Stimulated activated CD4-positive, alpha-beta T cell treated with anti-CD3 and anti-CD28 coated beads, Interleukin-12 subunit alpha, Interleukin-12 subunit beta, amount 100 ng/mL, for 24 hours (primary cell): Measurements from ENCODE around the gene ADSS2.
"Not testable (repeated sequence)": the region's sequence is repeated elsewhere in the genome, so short reads cannot be mapped to it uniquely, and the experiment has no call there.

ENCODE experiments used
- DNase-seq, 2 experiments: peaks; one replicate each; pipeline ENCODE4 v3.0.0-alpha.2; 2020; ENCODE audit warnings: low read depth in 2 of 2

Gene ADSS2

DNA sequence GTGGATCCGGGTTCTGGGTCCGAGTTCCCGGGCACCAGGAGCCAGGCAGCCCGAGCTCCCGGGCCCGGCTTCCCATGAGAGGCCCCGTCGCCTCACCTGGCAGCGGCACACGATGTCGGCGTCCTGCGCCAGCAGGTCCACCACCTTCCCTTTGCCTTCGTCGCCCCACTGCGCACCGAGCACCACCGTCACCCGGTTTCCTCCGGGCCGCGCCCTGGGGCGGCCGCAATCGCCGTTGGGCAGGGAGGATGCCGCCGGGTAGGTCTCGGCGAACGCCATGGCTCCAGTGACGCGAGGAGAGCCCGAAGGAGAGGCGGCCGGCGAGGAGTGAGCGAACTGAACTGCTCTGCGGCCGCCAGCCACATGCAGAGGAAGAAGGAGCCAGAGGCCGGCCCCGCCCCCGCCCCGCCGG is at the start of gene ADSS2:
ADSS2 (minus strand) TSS at position 371 of the 412 bp plus-strand sequence; CDS start at position 279, 92 bp downstream.
- DNase-seq = no peak

DNA sequence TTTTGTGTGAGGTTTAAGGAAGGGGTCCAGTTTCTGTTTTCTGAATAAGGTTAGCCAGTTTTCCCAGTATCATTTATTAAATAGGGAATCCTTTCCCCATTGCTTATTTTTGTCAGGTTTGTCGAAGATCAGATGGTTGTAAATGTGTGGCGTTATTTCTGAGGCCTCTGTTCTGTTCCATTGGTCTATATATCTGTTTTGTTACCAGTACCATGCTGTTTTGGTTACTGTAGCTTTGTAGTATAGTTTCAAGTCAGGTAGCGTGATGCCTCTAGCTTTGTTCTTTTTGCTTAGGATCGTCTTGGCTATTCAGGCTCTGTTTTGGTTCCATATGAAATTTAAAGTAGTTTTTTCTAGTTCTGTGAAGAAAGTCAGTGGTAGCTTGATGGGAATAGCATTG is 48.8 kb upstream of the ADSS2 start:
- DNase-seq = not testable (repeated sequence)

DNA sequence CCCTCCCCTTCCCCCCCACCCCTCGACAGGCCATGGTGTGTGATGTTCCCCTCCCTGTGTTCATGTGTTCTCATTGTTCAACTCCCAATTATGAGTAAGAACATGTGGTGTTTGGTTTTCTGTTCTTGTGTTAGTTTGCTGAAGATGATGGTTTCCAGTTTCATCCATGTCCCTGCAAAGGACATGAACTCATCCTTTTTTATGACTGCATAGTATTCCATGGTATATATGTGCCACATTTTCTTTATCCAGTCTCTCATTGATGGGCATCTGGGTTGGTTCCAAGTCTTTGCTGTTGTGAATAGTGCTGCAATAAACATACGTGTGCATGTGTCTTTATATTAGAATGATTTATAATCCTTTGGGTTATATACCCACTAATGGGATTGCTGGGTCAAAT is 47.8 kb upstream of the ADSS2 start:
- DNase-seq = not testable (repeated sequence)

DNA sequence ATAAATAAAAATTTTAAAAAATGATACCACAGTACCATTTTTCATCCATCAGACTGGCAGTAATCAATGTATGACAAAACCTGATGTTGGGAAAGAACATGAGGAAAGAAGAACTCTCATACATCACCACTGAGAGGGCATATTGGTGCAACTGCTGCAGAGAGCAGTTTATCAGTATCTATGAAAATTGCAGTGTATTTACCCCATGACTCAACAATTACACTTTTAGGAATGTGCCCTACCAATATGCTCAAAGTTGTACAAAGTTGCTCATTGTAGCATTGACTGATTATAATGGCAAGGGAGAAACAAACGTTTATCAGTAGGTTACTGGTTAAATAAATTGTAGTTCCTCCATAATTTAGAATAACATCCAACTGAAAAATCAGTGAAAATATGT is 46.1 kb upstream of the ADSS2 start:
- DNase-seq = no peak

DNA sequence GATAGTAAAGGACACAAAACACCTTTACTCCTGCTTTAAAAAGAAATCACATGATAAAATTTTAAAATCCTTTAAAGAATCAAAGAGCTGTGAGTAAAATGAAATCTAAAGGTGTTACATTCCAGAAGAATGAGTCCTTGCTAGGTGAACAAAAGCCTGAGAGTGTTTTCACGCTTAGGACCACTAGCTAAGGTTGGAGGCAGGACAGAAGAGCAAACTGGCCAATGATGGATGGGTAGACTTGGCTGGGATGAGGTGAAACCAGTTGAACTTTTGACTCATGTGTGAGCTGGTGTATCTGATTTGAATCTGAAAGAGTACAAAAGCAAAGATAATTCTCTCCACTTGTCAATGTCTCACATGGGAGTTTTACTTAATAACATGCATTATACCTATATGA is 44.5 kb upstream of the ADSS2 start:
- no peak for DNase-seq

DNA sequence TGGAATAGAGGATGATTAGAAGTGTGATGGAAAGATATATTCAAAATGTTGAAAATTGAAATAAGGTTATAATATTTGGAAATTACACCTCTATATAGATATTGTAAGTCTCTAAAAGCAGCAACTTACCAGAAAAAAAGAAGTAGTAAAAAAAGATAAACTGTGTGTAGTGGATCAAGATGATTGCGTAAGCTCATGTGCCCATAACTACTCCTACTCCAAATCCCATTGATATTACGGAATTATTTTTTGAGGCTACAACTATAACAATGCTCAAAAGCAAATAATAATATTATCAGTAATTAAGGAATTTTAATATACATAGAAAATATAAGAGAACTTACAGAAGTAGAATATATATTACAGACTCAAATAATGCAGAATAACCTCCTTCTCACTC is 42.9 kb upstream of the ADSS2 start:
- no peak for DNase-seq

DNA sequence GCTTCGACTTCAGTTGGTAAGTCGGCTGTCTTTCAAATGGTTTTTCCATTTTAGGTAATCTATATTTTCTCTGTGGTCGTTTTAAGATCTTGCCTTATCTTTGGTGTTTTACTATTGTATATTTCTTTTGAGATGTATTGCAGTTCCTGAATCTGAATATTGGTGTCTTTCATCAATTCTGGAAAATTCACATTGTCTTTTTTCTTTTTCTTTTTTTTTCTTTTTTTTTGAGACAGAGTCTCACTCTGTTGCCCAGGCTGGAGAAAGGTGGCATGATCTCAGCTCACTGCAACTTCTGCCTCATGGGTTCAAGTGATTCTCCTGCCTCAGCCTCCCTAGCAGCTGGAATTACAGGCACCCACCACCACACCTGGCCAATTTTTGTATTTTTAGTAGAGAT is 33.3 kb upstream of the ADSS2 start:
- not testable (repeated sequence) for DNase-seq

DNA sequence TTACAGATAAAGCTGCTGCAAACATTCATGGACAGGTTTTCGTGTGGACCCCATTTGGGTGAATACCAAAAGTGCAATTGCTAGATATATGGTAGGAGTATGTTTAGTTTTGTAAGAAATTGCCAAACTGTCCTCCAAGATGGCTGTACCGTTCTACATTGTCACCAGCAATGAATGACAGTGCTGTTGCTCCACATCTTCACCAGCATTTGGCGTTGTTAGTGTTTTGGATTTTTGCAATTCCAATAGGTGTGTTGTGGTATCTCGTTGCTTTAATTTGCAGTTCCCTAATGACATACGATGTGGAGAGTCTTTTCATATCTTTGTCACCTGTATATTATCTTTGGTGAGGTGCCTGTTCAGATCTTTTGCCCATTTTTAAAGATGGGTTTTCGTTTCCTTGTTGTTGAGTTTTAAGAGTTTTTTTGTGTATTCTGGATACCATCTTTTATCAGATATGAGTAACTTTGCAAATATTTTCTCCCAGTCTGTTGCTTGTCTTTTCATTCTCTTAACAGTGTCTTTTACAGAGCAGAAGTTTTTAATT is 21.4 kb upstream of the ADSS2 start:
- no peak for DNase-seq

DNA sequence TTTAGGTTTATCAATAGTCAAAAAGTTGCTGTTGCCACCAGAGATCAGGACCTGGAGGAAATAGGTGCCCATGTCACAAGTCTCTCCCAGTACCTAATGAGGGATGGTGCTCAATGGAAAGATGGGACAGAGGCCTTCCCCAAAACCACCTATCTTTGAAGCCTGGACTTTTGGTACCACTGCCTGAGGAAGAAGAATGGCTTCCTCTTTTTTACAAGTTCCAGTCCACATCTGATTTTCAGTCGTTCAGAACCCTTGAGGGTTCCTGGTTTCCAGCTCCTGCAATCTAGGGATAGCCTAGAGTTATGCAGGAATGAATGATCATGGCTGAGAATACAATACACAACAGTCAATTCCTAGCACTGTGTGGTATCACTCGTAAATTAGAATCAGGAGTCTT is 15.0 kb upstream of the ADSS2 start:
- DNase-seq = no peak

DNA sequence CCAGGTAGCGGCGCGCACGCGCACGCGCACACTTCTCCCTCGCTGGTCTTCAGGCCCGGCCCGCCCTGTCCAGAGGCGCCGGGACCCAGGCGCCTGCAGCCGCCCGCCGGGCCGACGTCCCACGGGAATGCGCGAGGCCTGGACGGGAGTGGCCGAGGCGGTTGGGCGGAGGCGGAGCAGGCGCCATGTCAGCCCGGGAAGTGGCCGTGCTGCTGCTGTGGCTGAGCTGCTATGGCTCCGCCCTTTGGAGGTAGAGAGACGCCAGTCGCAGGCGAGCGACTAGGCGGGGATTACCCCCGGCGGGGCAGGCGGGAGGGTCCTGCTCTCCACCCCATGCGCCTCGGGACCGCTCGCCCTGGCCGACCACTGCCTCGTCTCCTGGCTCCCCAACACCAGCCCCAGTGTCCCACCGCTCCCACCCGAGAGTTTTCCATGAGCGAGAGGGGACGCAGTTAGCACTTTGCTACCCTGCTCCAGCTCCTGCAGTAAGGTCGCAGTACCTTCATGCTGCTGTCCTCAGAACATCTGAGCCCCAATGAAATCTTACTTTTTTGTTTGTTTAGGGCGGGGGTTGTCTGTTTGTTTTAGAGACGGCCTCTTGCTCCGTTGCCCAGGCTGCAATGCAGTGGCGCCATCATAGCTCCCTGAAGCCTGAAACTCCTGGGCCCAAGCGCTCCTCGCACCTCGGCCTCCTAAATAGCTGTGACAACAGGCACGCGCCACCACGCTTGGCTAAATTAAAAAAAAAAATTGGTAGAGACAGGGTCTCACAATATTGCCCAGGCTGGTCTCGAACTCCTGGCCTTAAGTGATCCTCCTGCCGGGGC is 9.7 kb upstream of the ADSS2 start, which contains the start of gene CATSPERE:
CATSPERE (plus strand) TSS at position 29 of the 827 bp plus-strand sequence; CDS start at position 186, 157 bp downstream.
- DNase-seq = peak; percentile 57 to 60

DNA sequence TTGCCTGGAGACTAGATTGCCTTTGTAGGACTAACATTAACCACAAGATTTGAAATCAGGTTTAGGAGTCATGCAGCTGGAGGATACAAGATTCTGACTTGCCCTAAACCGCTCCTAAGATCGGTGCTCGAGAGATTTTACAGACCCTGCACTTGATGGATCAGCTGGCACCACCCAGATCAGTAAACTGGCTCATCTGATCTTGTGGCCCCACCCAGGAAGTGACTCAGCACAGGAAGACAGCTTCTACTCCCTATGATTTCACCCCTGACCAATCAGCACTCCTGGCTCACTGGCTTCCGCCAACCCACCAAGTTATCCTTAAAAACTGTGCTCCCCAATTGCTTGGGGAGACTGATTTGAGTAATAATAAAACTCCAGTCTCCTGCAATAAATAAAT is 8.5 kb upstream of the ADSS2 start:
- DNase-seq = peak in 1 of 2 experiments; percentile 20

DNA sequence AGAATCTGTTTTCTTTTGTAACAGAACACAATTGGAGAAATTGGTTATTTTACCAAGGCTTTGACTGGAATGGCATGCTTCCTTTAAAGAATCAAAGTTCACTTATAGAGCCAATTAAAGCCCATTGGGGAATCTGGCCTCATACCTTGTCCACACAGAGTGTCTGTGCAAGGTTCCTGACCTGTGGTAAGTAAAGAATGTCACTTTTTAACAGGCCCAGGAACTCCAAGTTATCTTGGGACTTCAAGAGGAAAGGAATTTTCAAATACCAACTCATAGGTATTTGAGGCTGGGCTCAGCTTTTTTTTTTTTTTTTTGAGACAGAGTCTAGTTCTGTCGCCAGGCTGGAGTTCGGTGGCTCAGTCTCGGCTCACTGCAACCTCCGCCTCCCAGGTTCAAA is 7.1 kb upstream of the ADSS2 start:
- DNase-seq = no peak

DNA sequence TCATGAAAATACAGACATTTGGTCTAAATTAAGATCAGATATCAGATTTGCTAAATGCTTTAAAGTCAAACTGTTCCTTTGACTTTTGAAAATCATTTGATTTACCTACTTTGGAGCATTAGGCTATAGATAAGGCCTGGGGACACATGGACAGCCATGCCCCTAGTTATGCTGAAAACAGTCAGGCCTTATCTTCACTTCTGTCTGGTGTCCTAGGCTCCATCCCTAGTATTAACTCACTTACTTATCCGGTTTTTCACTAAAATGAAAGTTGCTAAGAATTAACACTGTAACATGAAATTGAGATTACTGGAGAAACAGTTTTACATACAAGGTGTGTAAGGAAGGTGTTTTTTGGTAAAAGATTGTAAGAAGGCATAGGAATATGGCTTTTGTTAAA is 4.9 kb upstream of the ADSS2 start:
- DNase-seq = no peak

DNA sequence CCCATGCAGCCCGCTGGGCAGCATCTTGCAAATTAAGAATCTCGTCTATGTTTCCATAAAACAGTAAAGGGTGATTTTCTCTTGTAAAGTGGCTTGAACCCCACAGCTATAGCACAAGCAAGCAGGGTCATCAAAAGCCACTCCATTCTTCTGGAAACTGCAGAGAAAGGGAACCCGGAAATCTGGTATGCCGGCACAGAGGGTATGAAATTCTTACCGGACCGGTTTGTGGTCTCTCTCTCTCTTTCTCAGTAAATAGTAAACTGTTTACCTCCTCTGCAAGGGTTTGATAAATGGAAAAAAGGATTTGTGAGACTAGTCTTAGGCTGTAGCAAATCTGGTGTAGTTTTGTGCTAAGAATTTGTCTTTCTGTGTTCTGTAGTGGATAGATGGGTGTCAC is 2.7 kb upstream of the ADSS2 start:
- no peak for DNase-seq

DNA sequence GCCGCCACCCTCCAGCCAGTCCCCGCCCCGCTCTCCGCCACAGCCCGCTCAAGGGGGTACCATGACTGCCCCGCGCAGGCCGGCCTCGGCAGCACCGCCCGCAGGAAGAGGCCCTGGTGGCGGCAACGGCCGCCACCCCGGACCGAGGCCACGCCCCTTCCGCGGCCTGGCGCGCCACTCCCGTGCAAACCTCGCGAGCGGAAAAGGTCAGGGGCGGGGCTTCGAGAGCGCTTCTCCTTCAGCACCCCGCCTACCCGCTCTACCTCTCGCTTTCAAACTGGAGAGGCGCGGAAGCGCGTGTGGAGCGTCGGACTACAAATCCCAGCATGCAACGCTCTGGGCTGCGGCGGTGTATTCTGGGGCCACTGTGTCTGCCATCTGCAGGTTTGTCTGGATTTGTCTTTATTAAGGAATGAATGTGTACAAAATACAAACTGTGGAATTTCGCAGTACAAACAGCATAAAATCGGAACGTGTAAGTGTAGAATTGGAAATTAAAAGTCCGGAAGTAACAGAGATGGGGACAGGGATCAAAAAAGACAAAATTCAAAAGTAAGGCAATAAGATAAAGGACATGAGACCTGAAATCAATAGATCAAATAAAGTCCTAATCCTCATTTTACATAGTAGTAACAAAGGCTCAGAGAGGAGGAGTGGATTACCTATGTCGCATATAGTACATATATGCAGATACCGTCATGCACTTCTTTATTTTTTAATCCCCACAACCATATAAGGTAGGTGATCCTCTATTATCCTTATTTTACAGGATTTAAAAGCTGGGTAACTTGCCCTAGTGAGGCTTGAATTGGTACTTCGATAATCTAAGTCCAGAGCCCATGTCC is 464 bp upstream of the ADSS2 start:
- DNase-seq = peak; percentile 97

DNA sequence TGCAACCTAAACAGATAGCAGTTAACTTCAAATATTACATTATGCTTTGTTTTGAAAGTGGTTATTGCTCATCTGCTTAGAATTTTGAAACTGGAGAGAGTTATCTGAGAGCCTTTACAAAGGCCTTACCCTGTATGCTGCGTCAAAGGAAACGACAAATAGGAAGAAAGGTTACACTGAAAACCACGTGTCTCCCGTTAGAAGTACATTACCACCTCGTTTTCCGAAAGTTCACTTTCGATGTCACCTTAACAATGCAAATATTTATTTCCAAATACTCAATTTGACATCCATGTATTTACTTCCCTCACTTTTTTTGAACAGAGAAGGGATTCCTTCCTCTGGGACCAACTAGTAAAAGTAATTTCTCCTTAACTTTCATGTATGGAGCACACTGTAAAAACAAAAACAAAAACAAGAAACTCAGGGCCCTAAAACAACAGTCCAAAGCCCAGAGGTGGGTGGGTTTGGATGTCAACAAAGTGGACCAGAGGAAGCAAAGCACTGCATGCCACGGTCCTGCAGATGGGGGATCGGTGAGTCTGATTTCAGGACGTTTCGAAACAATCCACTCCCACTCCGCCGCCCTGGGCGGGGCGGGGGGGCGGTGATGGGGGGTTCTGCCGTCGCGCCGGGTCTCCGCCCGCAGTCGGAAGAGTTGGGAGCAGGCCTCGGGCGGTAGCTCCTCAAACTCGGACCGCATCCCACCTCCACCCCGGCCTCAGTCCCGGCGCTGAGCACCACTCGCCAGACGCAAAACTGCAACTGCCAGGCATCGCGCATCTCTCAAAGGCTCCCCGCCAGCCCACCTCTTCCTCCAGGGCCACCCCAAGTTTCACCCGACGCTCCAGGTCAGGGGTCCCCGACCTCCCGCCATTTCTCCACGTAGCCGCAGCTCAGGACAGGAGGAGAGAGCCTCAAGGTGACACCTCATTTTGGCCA is 841 bp downstream of the ADSS2 start:
- peak; percentile 17 to 43 for DNase-seq

DNA sequence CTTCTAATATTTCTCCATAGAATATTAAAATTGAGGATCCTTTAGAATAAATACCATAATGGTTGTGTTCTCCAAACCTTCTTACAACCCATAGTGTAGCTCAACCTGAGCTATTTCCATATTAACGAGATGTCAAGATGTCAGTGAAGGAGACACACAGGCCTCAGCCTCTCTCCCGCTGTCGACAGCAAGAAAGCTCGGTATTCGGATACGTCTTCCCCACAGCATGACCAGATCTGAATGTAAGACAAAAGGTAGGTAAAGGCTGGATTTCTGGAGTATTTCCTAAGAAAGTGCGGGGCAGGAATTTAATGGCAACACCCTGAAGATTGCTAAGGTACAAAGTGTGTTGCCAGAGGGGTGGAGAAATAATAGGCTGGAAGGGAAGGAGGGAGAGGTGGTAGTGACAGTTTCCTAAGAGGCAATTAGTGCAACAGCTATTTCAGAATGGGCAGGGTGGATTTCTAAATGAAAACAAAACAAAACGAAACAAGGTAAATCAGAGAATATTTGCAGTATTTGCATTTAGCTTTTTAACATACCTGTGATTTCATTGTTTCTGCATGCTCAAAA is 1.7 kb downstream of the ADSS2 start:
- DNase-seq = no peak

DNA sequence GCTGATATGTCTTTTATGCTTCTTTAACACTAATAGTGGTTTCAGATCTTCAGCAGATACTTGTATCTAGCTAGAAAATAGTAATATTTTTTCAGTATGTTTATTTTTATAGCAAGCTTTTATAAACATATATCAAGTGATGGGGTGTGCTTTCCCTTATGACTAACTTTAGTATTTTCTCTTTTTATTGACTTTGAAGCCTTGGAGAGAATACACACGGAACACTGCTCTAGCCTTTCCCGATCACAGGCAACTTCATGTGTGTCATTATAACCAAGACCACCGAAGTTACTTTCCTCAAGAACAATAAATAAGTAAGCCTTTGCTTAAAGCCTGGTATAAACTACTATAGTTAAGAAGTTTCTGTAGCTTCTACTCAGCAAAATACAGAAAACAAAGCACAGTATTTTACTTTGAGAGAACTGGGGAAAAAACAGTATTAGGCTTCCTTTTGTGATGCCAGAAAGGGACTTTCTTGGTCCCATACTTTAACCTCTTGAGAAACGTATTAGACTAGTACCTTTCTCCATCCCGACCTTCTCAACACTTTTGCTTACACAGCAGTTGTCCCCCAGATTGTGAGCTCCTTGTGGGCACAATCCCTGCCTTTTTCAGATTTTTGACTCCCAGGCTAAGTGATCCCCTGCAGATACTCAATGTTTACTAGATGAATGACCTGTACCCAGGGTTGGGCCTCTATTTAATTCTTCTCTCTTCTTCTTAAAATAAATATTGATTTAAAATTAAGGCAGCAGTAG is 3.3 kb downstream of the ADSS2 start:
- no peak for DNase-seq

DNA sequence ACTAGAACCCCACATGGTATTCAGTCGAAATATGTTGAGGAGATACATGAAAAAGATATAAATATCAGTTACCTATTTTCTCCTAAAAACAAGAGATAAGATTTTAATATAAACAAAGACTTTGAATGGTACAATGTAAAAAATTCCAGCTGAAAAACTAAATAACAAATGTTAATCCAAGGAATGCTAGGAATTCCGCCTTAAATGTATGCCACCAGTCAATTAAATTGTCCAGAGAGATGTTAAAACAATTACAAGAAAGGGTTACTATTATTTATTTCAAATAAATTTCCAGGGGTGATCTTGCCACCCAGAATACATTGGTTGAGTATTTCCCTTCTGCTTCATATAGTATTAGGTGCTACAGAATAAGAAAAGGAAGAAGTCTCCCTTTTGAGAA is 4.2 kb downstream of the ADSS2 start:
- no peak for DNase-seq

DNA sequence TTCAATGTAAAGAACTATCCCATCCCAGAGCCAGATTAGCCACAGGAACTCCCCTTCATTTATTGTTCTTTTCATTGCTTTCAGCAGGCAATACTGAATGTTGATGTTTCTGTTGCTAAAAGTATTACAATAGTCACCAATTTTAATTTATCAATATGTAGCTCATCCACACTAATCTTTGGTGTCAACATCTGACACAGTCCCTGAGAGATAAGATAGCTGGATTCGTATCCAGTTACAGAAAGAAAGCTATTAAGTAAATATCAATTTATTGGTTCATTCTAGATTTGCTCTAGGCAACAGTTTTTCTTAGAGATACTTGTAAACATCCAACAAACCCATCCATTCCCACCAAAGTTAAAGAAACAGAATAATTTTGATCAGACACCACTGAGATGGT is 4.7 kb downstream of the ADSS2 start:
- no peak for DNase-seq
